ENCODE data around the gene C1QTNF7.

C1QTNF7 gene

GRCh38 chr4:15412461-15412860 is 15.4 kb upstream of the C1QTNF7 start:
- no peak overlapping the region for H3K4me3 ChIP-seq (ENCODE audit: low read depth, low read length)
- TF ChIP-seq CTCF (IDR thresholded peaks at IDR 0.05; ENCODE audit: insufficient read depth, low read depth, low read length, missing control alignments): no peak
- DNase-seq (ENCODE audit: low read depth): no peak

GRCh38 chr4:15413010-15413622 is 14.7 kb upstream of the C1QTNF7 start:
- DNase-seq (ENCODE audit: low read depth): no peak
- H3K4me3 ChIP-seq (ENCODE audit: low read depth, low read length): no peak overlapping the region
- no peak for TF ChIP-seq CTCF (IDR thresholded peaks at IDR 0.05; ENCODE audit: insufficient read depth, low read depth, low read length, missing control alignments)

- H3K4me3 ChIP-seq (ENCODE audit: low read depth, low read length): no peak overlapping the region
- DNase-seq (ENCODE audit: low read depth): no peak
- TF ChIP-seq CTCF (IDR thresholded peaks at IDR 0.05; ENCODE audit: insufficient read depth, low read depth, low read length, missing control alignments): no peak
Observed at GRCh38 chr4:15413623-15414019, 14.2 kb upstream of the C1QTNF7 start.

GRCh38 chr4:15414551-15415091 is 13.2 kb upstream of the C1QTNF7 start:
- no peak for DNase-seq (ENCODE audit: low read depth)
- no peak for TF ChIP-seq CTCF (IDR thresholded peaks at IDR 0.05; ENCODE audit: insufficient read depth, low read depth, low read length, missing control alignments)
- H3K4me3 ChIP-seq (ENCODE audit: low read depth, low read length): no peak overlapping the region

- TF ChIP-seq CTCF (IDR thresholded peaks at IDR 0.05; ENCODE audit: insufficient read depth, low read depth, low read length, missing control alignments): no peak
- no peak for DNase-seq (ENCODE audit: low read depth)
- H3K4me3 ChIP-seq (ENCODE audit: low read depth, low read length): no peak overlapping the region
Observed at GRCh38 chr4:15416357-15417232, 11.2 kb upstream of the C1QTNF7 start.

- no peak for TF ChIP-seq CTCF (IDR thresholded peaks at IDR 0.05; ENCODE audit: insufficient read depth, low read depth, low read length, missing control alignments)
Observed at GRCh38 chr4:15417233-15417660, 10.6 kb upstream of the C1QTNF7 start.

More at GRCh38 chr4:15417233-15417660, 10.6 kb upstream of the C1QTNF7 start:
- no peak overlapping the region for H3K4me3 ChIP-seq (ENCODE audit: low read depth, low read length)
- DNase-seq (ENCODE audit: low read depth): no peak

Measured in GM12865 (cell line).